HG03442 (cell line): ENCODE data around the gene HOXD9.

Experiments
- ATAC-seq: cut with Tn5 transposase; IDR thresholded peaks from one replicate; pipeline ENCODE4 v1.9.1; 2021; ENCODE audit warnings: mild to moderate bottlenecking, moderate library complexity; ENCODE audit not compliant: unreplicated experiment

Gene HOXD9

GRCh38 chr2:176152350-176153181 lies 30.0 kb downstream of the HOXD9 start:
- ATAC-seq, result no peak

- ATAC-seq, result no peak
These were observed 32.2 kb downstream of the HOXD9 start for GRCh38 chr2:176154576-176155252.

GRCh38 chr2:176155356-176156044 lies 33.0 kb downstream of the HOXD9 start:
- ATAC-seq, result no peak

- ATAC-seq, result no peak
These were observed 33.8 kb downstream of the HOXD9 start for GRCh38 chr2:176156301-176156806.

GRCh38 chr2:176156807-176157498 lies 34.4 kb downstream of the HOXD9 start, which contains the start of gene HOXD3:
Gene HOXD3, plus strand, starts transcription at chr2:176157307. Its CDS starts 11,808 bp downstream, at chr2:176169115.
- no peak for ATAC-seq

- ATAC-seq, result no peak
These were observed 35.1 kb downstream of the HOXD9 start for GRCh38 chr2:176157499-176158185.

GRCh38 chr2:176158186-176158591 lies 35.7 kb downstream of the HOXD9 start:
- no peak for ATAC-seq

- ATAC-seq, result no peak
These were observed 36.5 kb downstream of the HOXD9 start for GRCh38 chr2:176158855-176159662.

- ATAC-seq, result no peak
These were observed 37.2 kb downstream of the HOXD9 start for GRCh38 chr2:176159663-176160250.

GRCh38 chr2:176160251-176160985 lies 37.9 kb downstream of the HOXD9 start:
- ATAC-seq, result no peak

- no peak for ATAC-seq
These were observed 38.7 kb downstream of the HOXD9 start for GRCh38 chr2:176160986-176161824.

GRCh38 chr2:176161825-176162626 lies 39.5 kb downstream of the HOXD9 start:
- no peak for ATAC-seq

GRCh38 chr2:176162911-176163671 lies 40.6 kb downstream of the HOXD9 start:
- ATAC-seq, result no peak

- ATAC-seq, result no peak
These were observed 41.1 kb downstream of the HOXD9 start for GRCh38 chr2:176163672-176164056.

GRCh38 chr2:176164201-176164600 lies 41.7 kb downstream of the HOXD9 start:
- no peak for ATAC-seq
